SW 1271 (cell line): ENCODE results near the gene TPPP3.

Source experiments
- DNase-seq, 2 experiments: peaks; one replicate each; lab custom pipeline; 2025; lab: John Stamatoyannopoulos, UW

TPPP3 gene

DNA sequence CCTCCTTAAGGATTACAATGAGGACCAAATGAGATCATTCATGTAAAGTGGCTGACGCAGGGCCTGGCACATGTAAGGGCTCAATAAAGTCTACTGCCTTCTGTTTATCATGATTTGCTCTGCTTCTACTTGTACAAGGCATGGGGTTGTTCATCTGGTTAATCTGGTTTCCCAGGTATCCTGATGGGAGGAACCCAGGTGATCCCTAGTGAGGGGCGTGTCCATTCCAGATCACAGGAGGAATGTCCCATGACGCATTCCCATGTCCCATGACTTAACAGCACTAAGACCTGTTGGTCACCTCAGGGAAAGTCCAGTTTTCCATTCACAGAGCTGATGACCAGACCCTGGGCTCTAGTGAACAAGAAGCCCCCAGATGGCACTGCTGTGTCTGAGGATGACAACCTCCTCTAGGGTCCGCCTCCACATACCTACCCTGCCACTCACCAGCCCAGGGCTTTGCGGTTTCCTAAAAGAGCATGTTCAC, 11.5 kb upstream of the TPPP3 start:
- DNase-seq = no peak

DNA sequence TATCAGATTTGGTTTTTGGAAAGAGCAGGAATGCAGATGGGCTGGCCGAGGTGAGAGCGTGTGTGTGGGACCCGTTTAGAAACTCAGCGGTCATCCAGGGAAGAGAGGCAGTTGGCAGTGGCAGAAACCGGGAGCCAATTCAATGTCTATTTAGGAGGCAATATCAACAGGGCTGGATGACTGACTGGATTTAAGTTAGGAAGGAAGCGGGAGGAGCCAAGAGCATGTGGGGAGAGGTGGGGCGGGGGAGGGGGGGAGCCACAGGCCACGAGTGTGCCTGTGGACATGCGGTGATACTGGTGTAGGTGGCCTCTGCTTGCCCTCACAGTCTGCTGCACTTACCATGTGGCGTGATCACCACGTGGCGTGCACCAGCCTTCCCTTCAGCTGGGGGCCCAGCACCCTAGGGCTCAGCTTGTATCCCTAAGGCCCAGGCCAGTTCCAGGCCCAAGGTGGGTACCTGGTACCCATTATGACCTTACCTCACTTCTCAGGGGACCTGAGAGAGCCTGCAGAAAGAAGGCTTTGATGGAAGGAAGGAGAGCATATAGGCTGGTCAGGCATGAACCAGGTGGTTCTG, 10.8 kb upstream of the TPPP3 start:
- no peak for DNase-seq

DNA sequence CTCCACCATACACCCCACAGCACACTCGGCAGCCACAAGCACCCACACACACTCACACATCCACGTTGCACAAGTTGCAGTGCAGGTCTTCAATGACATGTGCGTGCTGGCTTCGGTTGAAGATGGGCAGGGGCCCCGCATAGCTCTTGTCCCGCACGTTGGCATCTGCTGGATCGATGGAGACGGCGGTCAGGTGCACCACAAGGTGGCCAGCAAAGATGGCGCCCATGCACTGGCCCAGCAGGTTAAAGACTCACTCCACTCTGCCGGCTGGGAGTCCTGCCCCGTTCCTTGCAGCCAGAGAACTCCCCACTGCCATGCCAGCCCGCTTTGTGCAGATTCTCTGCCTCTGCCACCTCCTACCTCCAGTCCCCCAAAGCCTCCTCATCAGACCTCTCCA, 7.6 kb upstream of the TPPP3 start:
- DNase-seq = no peak

DNA sequence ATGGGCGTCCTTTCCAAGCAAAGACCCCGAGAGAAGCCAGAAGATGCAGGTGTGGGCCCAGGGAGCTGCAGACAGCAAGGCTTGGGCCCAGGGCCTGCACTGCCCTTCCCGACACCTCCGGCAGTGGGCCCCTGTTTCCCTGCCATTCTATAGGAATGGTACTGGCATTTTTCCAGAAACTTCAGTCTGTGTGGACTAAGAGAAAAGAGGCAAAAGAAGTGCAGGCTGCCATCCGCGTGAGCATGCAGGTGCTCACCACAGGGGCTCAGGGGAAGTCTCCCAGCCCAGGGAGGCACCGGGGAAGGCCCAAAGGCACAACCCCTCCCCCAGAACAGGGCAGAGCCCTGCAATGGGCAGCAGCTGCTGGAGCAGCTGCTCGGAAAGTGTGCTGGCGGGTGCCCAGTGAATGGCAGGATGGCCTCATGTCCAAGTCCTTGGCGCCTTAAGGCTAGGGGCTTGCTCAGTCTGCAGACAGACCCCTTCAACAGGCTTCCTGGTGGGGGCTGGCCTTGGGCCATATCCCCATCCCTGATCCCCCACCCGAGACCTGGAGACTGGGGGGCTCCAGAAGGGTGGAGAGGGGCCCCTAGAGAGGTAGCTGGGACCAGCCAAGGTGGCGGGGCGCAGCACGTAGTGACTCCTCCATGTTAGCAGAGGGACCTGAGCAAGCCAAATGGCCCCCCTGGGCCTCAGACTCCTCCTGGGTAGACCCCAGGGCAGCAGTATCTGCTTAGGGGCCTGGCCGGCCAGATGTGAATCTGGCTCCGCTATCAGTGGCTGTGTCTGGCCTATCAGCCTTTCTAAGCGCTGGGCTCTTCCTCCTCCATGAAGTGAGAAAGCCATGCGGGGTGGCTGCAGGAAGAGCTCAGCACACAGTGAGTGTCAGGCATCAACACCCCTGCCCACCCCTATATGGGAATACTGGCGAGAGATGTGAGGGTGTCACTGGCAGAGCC, 6.7 kb upstream of the TPPP3 start:
- DNase-seq = no peak

DNA sequence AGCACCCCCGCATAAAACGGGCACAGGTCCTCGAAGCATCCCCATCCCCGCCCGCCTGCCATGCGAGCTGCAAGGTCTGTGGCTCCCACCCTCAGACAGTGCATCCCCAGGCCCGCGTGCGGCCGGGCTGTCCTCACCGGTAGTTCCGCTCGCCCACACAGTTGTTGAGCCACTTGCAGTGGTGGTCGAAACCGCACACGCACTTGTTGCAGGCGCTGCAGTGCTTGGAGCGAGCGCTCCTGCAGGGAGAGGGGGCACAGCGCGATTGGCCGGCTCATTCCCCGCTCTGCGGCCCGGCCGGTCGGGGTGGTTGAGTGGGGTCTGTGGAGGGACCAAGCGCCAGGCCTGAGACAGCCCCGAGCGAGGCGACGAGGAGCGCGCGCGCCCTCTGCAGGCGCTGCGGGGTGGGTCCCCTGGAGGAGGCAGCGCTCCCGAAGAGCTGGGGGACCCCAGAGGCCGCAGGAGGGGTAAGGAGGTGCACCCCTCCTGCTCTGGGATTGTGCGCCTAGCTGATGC, 6.0 kb upstream of the TPPP3 start:
- DNase-seq = no peak

DNA sequence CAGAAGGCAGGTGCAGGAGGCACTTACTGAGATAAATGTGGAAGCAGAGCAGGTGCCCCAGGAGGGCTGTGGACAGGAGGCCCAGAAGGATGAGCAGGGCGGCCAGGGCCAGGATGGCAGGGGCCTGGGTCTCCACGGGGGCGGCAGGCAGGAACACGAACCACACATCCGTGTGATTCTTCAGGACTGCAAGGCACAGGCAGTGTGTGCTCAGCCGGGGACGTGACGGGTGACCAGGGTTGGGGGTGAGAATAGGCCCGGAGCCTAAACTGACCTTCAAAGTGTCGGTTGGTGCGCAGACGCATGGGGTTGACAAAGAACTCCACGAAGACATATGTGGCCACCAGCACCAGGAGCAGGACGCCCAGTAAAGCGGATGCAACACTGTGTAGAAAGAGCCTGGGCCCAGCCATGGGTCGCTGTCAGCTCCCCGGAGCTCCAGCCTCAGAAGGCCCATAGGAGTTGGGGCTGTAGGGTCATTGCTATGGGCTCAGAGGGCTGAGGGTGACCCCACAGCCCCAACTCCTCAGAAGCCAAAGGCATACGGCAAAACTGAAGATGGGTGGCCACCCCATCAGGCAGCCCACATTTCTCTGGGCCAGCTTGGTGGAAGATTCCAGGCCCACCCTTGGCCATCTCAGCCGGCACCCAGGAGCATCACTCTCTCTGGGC, 5.4 kb upstream of the TPPP3 start:
- no peak for DNase-seq

DNA sequence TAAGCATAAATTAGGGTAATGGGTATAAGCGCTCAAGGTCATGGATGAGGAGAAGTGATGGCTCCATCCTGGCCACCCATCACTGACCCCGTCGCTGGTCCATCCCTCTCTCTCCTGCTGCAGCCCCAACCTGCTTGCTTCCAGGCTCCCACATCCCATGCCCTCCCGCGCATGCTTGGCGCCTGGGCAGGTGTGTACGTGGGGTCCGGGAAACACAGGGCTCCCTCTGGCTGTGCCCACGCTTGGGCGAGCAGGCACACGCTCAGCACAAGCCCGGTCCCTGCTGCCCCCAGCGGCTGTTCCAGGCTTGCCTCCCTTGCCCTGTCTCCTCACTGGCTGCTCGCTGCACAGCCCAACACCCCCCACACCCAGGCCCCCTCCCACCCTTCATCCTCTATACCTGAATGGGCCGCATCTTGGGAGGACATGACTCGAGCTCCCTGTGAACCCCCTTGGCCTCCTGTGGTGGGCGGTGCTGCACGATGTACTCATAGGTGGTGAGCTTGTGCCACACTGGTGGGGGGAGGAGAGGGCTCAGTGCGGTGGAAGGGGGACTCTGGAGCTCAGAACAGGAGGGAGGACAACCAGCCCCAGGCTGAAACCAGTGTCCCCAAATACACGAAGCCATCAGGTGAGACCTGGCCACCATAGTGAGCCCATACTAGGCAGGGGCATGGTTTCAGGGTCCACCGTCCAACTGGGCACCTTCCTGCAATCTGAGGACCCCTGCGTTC, 4.7 kb upstream of the TPPP3 start:
- DNase-seq = no peak

DNA sequence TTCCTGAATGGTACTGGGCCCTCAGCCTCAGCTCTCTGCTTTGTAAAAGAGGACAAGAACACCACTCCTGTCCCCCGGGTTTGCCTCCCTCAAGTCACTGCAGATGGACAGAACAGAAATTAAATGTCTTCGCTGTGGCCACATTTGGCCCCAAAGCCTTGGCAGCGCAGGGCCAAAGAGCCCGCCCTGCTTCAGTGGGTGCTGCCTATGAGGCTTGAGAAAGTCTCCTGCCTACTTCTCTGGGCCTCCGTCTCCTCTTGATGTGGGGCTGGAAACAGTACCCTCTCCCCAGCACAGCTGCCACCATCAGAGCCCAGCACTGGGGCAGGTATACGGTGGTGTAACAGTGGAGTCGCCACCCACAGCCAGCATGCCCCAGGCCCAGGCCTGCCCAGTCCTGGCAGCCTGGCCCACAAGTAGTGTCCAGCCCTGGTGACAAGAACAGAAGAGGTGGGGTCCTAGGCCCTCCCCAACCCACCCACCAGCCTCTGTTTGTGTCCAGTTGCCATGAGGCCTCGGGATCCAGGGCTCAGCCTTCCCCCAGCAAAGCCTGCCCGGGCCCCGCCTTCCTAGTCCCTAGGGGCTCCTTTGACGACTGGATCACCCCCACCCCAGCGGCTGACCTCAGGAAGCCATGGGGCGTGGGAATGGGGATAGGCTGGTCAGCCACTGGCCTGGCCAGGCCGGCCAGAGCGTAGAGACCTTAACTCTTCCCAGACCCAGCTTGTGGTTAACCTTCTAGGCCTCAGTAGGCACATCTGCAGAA, 3.9 kb upstream of the TPPP3 start:
- DNase-seq = no peak

DNA sequence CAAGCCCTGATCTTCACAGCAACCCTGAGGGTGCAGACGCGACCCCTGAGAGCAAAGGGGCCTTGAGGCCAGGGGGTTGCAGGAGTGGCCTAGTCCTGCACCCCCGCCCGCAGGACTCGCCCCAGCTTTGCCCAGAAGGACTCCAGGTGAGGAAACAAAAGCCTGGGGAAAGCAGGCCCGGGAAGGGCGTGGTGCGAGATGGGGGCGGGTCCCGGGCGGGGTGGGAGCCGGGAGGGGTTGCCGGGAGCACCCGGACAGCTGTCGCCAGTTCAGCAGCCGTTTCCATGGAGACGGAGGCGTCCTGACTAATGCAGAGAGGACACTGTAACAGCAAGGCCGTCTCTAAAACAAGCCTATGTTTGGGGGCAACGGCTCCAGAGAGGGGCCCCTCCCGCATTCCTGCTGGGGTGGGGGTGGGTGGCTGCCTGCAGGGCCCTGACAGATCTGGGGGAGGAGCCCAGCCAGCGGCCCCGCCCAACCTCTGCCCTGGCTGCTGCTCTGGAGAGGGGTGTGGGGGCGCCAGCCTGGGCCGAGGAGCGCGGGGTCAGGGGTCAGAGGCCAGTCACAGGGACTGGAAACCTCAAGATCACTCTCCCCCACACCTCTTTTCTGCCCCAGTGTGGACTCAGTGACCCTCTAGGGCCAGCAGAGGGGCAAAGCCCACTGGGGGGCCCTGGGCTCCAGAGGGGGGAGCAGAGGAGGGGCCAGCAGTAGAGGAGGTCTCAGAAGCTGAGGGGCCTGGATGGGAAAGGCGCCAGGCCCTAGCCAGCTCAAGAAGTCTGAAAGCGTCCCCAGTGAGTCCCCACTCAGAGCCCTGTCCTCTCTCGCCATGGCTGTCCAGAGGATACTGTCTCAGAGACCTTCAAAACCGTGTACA, 3.1 kb upstream of the TPPP3 start:
- DNase-seq = peak in 1 of 2 experiments; percentile 34

DNA sequence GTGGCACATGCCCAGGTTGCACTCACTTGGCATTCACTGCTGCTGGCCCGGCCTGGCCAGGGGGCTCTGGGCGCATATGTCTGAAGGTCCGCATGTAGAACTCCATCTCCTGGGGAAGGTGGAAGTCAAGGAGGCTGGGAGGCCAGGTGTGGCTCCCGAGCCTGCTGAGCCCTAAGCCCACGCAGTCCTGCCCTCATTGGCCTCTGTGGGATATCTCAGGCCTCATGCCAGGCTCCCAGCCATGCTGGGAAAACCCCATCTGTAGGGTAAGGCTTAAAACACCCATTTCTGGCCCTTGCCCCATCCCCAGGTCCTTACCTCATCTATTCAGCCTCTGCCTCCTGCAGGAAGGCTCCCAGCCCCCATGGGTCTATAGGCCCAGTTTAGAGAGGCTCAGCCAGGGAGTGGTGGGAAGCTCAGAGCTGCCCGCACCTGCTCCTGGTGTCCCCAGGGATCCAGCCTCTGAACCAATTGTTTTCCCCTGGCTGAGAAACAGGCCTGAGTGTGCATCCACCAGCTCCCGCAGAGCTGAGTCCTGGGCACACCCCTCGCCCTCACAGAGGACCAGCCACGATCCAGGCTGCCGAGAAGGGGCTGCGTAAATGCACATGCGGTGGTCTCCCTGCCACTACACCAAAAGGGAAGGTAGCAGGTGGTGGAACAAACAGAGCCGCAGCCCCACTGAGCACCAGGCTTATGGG, 2.3 kb upstream of the TPPP3 start:
- DNase-seq = no peak

DNA sequence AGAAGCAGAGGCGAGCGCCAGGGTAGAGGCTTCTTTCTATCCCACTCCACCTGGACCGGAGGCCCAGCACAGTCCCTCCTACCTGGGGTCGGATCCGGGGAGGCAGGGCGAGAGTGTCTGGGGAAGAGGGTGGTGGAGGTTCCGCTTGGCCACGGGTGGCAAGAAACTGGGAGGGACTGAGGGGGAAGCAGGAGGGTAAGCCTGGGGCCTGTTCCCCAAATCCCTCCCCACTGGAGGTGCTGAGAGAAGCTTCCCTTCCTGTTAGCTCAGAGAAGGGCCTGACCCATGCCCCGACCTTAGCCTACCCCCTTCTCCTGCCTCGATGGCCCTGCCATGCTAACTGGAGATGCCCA, 1.8 kb upstream of the TPPP3 start:
- DNase-seq = no peak

DNA sequence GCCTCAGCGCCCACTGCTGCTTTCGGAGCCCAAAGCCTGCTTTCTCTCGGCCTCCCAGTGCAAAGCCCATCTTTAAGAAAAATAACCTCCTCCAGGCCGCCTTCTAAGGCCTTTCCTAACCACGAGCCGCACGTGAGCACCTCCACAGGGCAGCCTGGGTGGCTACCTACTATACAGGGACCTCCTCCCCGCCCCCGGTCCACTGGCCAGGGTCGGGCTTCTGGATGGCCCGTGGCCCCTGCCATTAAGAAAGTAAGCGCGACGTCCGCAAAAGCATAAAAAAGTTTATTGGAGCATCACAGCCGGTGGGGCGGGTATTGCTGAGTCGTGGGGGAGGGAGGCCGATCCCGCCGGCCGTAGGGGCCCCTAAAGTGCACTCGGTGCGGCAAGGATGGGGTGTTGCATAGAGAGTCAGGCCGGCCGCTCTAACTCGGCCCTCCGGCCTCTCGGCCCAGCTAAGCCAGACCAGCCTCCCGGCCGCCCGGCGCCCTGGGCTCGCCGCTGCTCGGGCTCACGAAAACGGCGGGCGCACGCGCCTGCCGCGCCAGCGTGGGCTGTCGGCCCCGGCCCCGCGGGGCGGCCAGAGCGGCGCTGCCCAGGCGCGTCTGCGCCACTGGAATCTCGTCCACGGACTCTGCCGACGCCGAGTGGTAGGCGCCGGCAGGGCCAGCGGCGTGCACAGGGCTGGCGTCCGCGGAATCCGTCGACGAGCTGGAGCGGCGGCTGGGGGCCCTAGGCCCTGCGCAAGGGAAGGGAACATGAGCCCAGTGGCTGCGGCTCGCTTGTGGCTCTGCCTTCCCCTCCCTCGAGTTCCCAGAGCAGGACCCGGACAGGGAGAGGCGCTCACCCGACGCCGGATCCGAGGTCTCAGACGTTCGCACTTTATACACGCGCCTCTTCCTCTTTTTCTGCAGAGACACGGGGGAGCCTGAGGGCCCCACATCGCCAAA, 1.1 kb upstream of the TPPP3 start:
- no peak for DNase-seq

DNA sequence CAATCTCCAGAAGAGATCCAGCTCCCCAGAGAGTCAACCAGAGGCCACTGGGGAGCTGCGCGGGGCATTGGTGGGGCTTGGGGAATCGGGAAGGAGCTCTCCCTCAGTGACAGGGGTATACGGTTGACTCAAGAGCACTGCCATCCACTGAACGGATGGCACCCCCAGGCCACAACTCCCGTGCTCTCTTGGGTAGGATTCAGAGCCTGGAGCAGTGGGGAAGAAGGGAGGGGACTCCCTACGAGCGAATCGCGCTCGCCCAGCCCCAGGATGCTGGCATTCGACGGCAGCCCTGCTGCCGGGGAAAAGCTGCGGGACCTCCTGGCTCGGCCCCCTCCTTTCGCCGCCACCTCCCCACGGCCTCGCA, 473 bp upstream of the TPPP3 start:
- no peak for DNase-seq

DNA sequence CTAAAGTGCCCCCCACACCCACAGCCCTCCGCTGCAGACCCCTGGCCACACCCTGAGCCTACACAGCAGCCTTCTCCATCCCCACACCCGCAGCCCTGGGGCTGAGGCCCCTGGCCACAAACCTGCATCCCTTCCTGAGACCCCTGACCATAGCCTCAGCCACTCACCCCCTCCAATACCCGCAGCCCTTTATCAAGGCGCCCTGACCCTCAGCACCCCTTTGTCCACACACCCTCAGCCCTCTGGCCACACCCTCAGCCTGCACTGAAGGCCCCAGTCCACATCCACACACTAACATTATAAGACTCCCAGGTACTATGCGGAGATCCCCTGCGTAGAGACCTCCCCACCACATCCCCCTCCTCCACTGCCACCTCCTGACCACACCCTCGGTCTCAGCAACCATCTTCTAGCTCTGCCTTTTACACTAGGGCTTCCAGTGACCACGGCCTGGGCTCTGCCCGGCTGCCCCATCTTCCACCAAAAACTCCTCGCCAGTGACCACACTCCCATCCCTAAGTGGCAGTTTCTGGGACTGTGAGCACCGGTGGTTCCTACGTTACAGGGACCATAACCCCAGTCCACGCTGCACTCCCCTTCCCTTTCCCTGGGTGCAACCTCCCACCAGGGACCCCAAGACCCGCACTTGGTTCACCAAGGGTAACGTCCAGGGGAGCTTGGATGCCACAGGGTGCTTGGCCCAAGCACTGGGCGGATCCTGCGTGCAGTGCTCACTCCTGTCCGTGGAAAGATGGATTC, 818 bp downstream of the TPPP3 start:
- no peak for DNase-seq

DNA sequence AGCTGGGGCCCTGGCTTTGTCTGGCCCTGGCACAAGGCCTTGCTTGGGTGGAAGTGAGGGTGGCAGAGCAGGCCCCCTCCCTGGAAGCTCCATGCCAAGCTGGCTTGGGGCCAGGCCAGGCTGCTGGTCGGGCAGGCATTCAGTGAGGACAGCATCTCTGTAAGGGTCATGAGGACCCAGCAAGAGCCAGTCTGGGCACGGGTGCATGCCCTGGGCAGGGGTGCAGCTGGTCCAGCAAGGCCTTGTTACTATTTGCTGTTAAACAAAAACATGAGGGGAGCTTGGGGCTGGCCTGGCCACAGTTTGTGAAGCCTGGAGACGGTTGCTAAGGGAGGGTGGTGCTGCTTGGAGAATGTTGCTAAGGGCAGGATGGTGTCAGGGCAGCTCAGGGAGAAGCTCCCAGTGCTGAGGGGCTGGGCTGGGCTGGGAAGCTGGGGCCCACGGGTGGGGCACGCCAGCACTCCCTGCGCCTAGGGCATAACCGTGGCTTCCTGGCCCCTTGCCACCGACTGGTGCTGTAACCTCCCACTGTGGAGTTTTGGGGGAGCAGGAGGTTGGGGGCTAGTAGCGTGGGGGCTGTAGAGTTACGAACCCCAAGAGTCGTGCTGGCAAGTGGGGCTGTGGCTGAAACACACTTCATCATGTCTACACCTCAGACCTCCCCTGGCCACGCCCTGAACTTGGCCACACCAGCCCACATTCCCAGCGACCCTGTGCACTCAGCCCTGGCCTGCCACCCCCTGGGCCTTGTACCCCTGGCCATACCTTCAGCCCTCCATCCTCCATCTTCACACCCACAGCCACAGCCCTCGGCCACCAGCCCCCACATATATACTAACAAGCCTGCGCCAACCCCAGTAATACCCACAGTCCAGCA, 1.6 kb downstream of the TPPP3 start:
- DNase-seq = peak in 1 of 2 experiments; percentile 14

DNA sequence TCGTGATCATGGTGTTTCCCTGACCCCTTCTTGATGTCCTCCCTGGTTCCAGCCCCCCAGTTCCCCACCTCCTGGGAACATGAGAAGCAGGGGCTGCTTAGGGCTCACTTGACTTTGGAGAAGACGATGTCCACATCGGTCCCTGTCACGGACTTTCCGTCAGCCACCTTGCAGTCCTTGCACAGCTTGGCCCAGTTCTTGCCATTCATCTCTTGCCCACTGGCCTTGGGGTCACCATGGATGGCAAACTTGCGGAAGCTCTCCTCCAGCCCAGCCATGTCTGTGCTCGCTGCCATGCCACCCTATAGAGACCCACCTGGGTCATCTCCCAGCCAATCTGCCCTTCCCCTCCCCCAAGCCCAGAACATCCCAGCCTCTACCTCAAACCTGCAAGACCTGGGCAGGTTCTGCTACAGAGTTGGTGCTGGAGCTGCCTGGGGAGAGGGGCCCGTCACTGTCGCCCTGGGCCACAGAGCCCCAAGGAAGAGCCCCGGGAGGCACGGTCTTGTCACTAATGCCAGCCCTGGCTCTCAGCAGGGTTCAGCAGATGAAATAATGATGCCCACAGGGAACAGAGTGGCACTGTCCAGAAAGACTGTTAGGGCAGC, 2.4 kb downstream of the TPPP3 start:
- no peak for DNase-seq
